Astrocyte (in vitro differentiated cells and primary cell): ENCODE data around the gene ZC3H12D.

ENCODE experiments used
- CTCF ChIP-seq: IDR thresholded peaks from 2 replicates; pipeline ENCODE4 v1.5.1; 2011; ENCODE audit warnings: low read depth, mild to moderate bottlenecking, inconsistent platforms, low read length, moderate library complexity; ENCODE audit not compliant: insufficient read depth
- EZH2 ChIP-seq: IDR thresholded peaks from 2 replicates; pipeline ENCODE4 v1.6.1; 2012; ENCODE audit warnings: mild to moderate bottlenecking, low read length, inconsistent platforms; ENCODE audit not compliant: insufficient read depth

GRCh38 chr6:149473080-149474052, 11.4 kb downstream of the ZC3H12D start:
- no peak for TF ChIP-seq CTCF
- no peak for TF ChIP-seq EZH2
